IPS-11a (cell line): ENCODE data around the gene KLHL1.
"Not testable (repeated sequence)": the region's sequence is repeated elsewhere in the genome, so short reads cannot be mapped to it uniquely, and the experiment has no call there.

Source experiments
- H3K4me3 ChIP-seq: one replicate; pipeline ENCODE4 v1.5.1; 2013; ENCODE audit warnings: low read depth, low read length, control low read depth

KLHL1 gene

GRCh38 chr13:70108356-70109105 lies at the start of gene KLHL1:
KLHL1 (minus strand) TSS chr13:70108452; CDS start chr13:70107699, 753 bp downstream.
- peak within 1 kb of the TSS; percentile 36 for H3K4me3 ChIP-seq

- not testable (repeated sequence) for H3K4me3 ChIP-seq
These were observed 34.4 kb upstream of the KLHL1 start for GRCh38 chr13:70142658-70143057.

GRCh38 chr13:70128098-70128497 lies 19.8 kb upstream of the KLHL1 start:
- no peak overlapping the region for H3K4me3 ChIP-seq

GRCh38 chr13:70125693-70126092 lies 17.4 kb upstream of the KLHL1 start:
- H3K4me3 ChIP-seq = no peak overlapping the region

- no peak overlapping the region for H3K4me3 ChIP-seq
These were observed 9.2 kb upstream of the KLHL1 start for GRCh38 chr13:70117338-70117905.

GRCh38 chr13:70107498-70108281 lies 562 bp downstream of the KLHL1 start, which contains the start of gene ATXN8OS:
ATXN8OS (plus strand) TSS chr13:70107826.
- peak within 1 kb of the TSS; percentile 36 for H3K4me3 ChIP-seq

GRCh38 chr13:70107125-70107497 lies 1.1 kb downstream of the KLHL1 start:
- H3K4me3 ChIP-seq = peak overlapping the region; percentile 9

- no peak overlapping the region for H3K4me3 ChIP-seq
These were observed 3.8 kb downstream of the KLHL1 start for GRCh38 chr13:70104481-70104880.

- H3K4me3 ChIP-seq = no peak overlapping the region
These were observed 9.6 kb downstream of the KLHL1 start for GRCh38 chr13:70098669-70099068.

GRCh38 chr13:70090036-70090723 lies 18.1 kb downstream of the KLHL1 start:
- H3K4me3 ChIP-seq = no peak overlapping the region

GRCh38 chr13:70088926-70089325 lies 19.3 kb downstream of the KLHL1 start:
- no peak overlapping the region for H3K4me3 ChIP-seq

- no peak overlapping the region for H3K4me3 ChIP-seq
These were observed 21.0 kb downstream of the KLHL1 start for GRCh38 chr13:70087247-70087646.

GRCh38 chr13:70080012-70080411 lies 28.2 kb downstream of the KLHL1 start:
- H3K4me3 ChIP-seq = no peak overlapping the region

- no peak overlapping the region for H3K4me3 ChIP-seq
These were observed 53.7 kb downstream of the KLHL1 start for GRCh38 chr13:70054572-70054971.

GRCh38 chr13:70051531-70051930 lies 56.7 kb downstream of the KLHL1 start:
- no peak overlapping the region for H3K4me3 ChIP-seq

- no peak overlapping the region for H3K4me3 ChIP-seq
These were observed 64.6 kb downstream of the KLHL1 start for GRCh38 chr13:70043685-70044084.

- no peak overlapping the region for H3K4me3 ChIP-seq
These were observed 66.1 kb downstream of the KLHL1 start for GRCh38 chr13:70042193-70042592.

- no peak overlapping the region for H3K4me3 ChIP-seq
These were observed 74.0 kb downstream of the KLHL1 start for GRCh38 chr13:70034286-70034685.

- H3K4me3 ChIP-seq = no peak overlapping the region
These were observed 80.7 kb downstream of the KLHL1 start for GRCh38 chr13:70027551-70027950.

- H3K4me3 ChIP-seq = no peak overlapping the region
These were observed 84.7 kb downstream of the KLHL1 start for GRCh38 chr13:70023516-70023915.

GRCh38 chr13:70022646-70023045 lies 85.6 kb downstream of the KLHL1 start:
- H3K4me3 ChIP-seq = no peak overlapping the region
